Parathyroid adenoma (tissue), 2 donors: ENCODE measurements around the gene NPHS2.

Experiments used
- H2AFZ ChIP-seq: fragments of 300-600 bp; sonication (generic); one replicate; pipeline ENCODE4 v1.7.0; 2017; ENCODE audit warnings: antibody characterized with exemption, mild to moderate bottlenecking
- H3K27ac ChIP-seq: fragments of 300-600 bp; sonication (generic); one replicate; pipeline ENCODE4 v1.7.0; 2017
- H3K27me3 ChIP-seq: fragments of 300-600 bp; sonication (generic); one replicate; pipeline ENCODE4 v1.7.0; 2017; ENCODE audit warnings: low read length; ENCODE audit not compliant: control insufficient read depth, insufficient read depth
- H3K36me3 ChIP-seq: fragments of 300-600 bp; sonication (generic); one replicate; pipeline ENCODE4 v1.7.0; 2017; ENCODE audit warnings: low read length; ENCODE audit not compliant: control insufficient read depth, insufficient read depth
- H3K4me1 ChIP-seq: fragments of 300-600 bp; sonication (generic); one replicate; pipeline ENCODE4 v1.7.0; 2017; ENCODE audit warnings: control low read depth
- H3K4me2 ChIP-seq: fragments of 300-600 bp; sonication (generic); one replicate; pipeline ENCODE4 v1.7.0; 2017; ENCODE audit warnings: low read length
- H3K4me3 ChIP-seq: fragments of 300-600 bp; sonication (generic); one replicate; pipeline ENCODE4 v1.7.0; 2017; ENCODE audit warnings: low read depth, low read length
- H3K79me2 ChIP-seq: fragments of 300-600 bp; sonication (generic); one replicate; pipeline ENCODE4 v1.7.0; 2017; ENCODE audit warnings: control low read depth
- H3K9ac ChIP-seq: fragments of 300-600 bp; sonication (generic); one replicate; pipeline ENCODE4 v1.7.0; 2017; ENCODE audit warnings: mild to moderate bottlenecking
- H3K9me3 ChIP-seq: fragments of 300-600 bp; sonication (generic); one replicate; pipeline ENCODE4 v1.7.0; 2017; ENCODE audit warnings: low read length; ENCODE audit not compliant: control insufficient read depth
- CTCF ChIP-seq: fragments of 300-600 bp; sonication (generic); IDR thresholded peaks from one replicate; pipeline ENCODE4 v1.7.0; 2017; ENCODE audit warnings: antibody characterized with exemption, mild to moderate bottlenecking
- donor health status: primary hyperparathyroidism.

The NPHS2 gene

GRCh38 chr1:179589509-179589908, 13.8 kb upstream of the NPHS2 start:
- Histone ChIP-seq H3K79me2 (no peaks in the 10 kb centered on the region), H2AFZ (no peak overlapping the region), H3K4me1 (no peaks in the 10 kb centered on the region), H3K4me2 (no peak overlapping the region), H3K4me3 (no peak overlapping the region), H3K27ac (no peak overlapping the region), H3K9ac (no peak overlapping the region), H3K27me3 (no peaks in the 10 kb centered on the region), H3K9me3 (no peaks in the 10 kb centered on the region), H3K36me3 (no peaks in the 10 kb centered on the region)
- no peak for TF ChIP-seq CTCF

- no peak overlapping the region for H3K27ac ChIP-seq
- H3K79me2 ChIP-seq: no peaks in the 10 kb centered on the region
- no peak overlapping the region for H2AFZ ChIP-seq
- TF ChIP-seq CTCF: no peak
- no peak overlapping the region for H3K4me3 ChIP-seq
- H3K9me3 ChIP-seq: no peaks in the 10 kb centered on the region
- no peaks in the 10 kb centered on the region for H3K27me3 ChIP-seq
- H3K36me3 ChIP-seq: no peaks in the 10 kb centered on the region
- no peaks in the 10 kb centered on the region for H3K4me1 ChIP-seq
- no peak overlapping the region for H3K9ac ChIP-seq
- no peak overlapping the region for H3K4me2 ChIP-seq
These were observed 12.8 kb upstream of the NPHS2 start for GRCh38 chr1:179588425-179589024.

GRCh38 chr1:179587336-179587735, 11.6 kb upstream of the NPHS2 start:
- Histone ChIP-seq H3K9me3 (no peaks in the 10 kb centered on the region), H3K36me3 (no peaks in the 10 kb centered on the region), H3K27ac (no peak overlapping the region), H3K9ac (no peak overlapping the region), H3K4me2 (no peak overlapping the region), H3K4me3 (no peak overlapping the region), H3K4me1 (no peaks in the 10 kb centered on the region), H3K79me2 (no peaks in the 10 kb centered on the region), H2AFZ (no peak overlapping the region), H3K27me3 (no peaks in the 10 kb centered on the region)
- TF ChIP-seq CTCF: no peak

- Histone ChIP-seq H3K9ac (no peak overlapping the region), H3K27me3 (no peaks in the 10 kb centered on the region), H3K9me3 (no peaks in the 10 kb centered on the region), H3K27ac (no peak overlapping the region), H2AFZ (peak overlapping the region; percentile 66), H3K36me3 (no peaks in the 10 kb centered on the region), H3K4me1 (no peaks in the 10 kb centered on the region), H3K4me2 (peak overlapping the region; percentile 71), H3K79me2 (no peaks in the 10 kb centered on the region), H3K4me3 (peak overlapping the region; percentile 33)
- TF ChIP-seq CTCF: peak; percentile 29
These were observed 10.5 kb upstream of the NPHS2 start for GRCh38 chr1:179586107-179586823.
